K562 (cell line): ENCODE measurements around the gene CCDC88C. TPM values are rescaled to one million over a fixed set of nuclear protein-coding genes. Genes with fewer than 3 reads are reported as not detected.

Experiments
- ATAC-seq: fragments of 200-7000 bp; cut with Tn5 transposase; 3 replicates; pipeline ENCODE4 v1.9.1; 2020; ENCODE audit warnings: moderate library complexity
- BruUV-seq: library from RNA; stranded (reverse); fragments of 400-500 nt; replicated peaks from 2 replicates; lab custom pipeline; 2021; lab: Mats Ljungman, UMichigan
- CTCF ChIA-PET: fragments of 300-600 bp; formaldehyde crosslinking; extraction: SDS; loops from one replicate; lab custom pipeline; 2021; ENCODE audit warnings: low intra/inter-chr PET ratio; lab: Yijun Ruan, JAX
- POLR2A ChIA-PET: fragments of 300-600, 350-650 bp; sonication (Branson Sonifier 250); formaldehyde crosslinking; extraction: SDS; loops from one replicate; lab custom pipeline; 2021; ENCODE audit warnings: antibody characterized with exemption, inconsistent platforms; lab: Yijun Ruan, JAX
- DNase-seq, 4 experiments: peaks; one replicate each; pipeline versions ENCODE4 v3.0.0 to v3.0.0-alpha.2; 2011 to 2018; ENCODE audit warnings: low spot score in 3 of 4, mixed read lengths in 3 of 4; ENCODE audit errors: extremely low read depth in 1 of 4
- FAIRE-seq: peaks from 2 replicates; lab custom pipeline; 2011; peaks lifted over from hg19 to GRCh38; lab: Jason Lieb, UNC
- H2AFZ ChIP-seq: 2 replicates; pipeline ENCODE4 v1.6.0; 2011; ENCODE audit warnings: low read depth, low read length, control low read depth, inconsistent platforms
- H3K27ac ChIP-seq: fragments of 200-600 bp; 3 replicates; pipeline ENCODE4 v1.8.0; 2011; ENCODE audit warnings: low read depth, mild to moderate bottlenecking, control low read depth, inconsistent platforms, low read length, moderate library complexity, mixed read lengths; ENCODE audit errors: extremely low read depth
- H3K27me3 ChIP-seq, 2 experiments: fragments of 300-600 bp in 1 of 2; 2 replicates in 1 of 2; 3 replicates in 1 of 2; pipeline versions ENCODE4 v1.6.0 to v1.8.0; 2011; ENCODE audit warnings: inconsistent platforms in 2 of 2, low read length in 2 of 2, mild to moderate bottlenecking in 1 of 2, mixed read lengths in 1 of 2, moderate library complexity in 1 of 2; ENCODE audit not compliant: control insufficient read depth in 2 of 2, insufficient read depth in 2 of 2
- H3K36me3 ChIP-seq: fragments of 300-600 bp; 3 replicates; pipeline ENCODE4 v1.8.0; 2011; ENCODE audit warnings: mild to moderate bottlenecking, low read length, inconsistent platforms; ENCODE audit not compliant: control insufficient read depth, insufficient read depth
- H3K4me1 ChIP-seq, 2 experiments: fragments of 200-600 bp in 1 of 2; replicated peaks in 1 of 2; 2 replicates in 1 of 2; 3 replicates in 1 of 2; pipeline versions ENCODE4 v1.5.1 to v1.8.0; 2011; ENCODE audit warnings: inconsistent platforms in 2 of 2, low read length in 2 of 2, mild to moderate bottlenecking in 1 of 2, mixed read lengths in 1 of 2, moderate library complexity in 1 of 2; ENCODE audit not compliant: control insufficient read depth in 2 of 2, insufficient read depth in 2 of 2
- H3K4me2 ChIP-seq: 2 replicates; pipeline ENCODE4 v1.6.1; 2011; ENCODE audit warnings: low read length, control low read depth, inconsistent platforms, mixed read lengths; ENCODE audit not compliant: insufficient read depth
- H3K4me3 ChIP-seq: fragments of 200-600 bp; sonication (generic), shearing (Covaris generic); 2 replicates; pipeline ENCODE4 v1.5.1; 2016; ENCODE audit warnings: control low read depth, inconsistent platforms
- H3K79me2 ChIP-seq: fragments of 200-600 bp; 3 replicates; pipeline ENCODE4 v1.8.0; 2011; ENCODE audit warnings: low read length, inconsistent platforms; ENCODE audit not compliant: control insufficient read depth, insufficient read depth
- H3K9ac ChIP-seq, 2 experiments: 2 replicates each; pipeline versions ENCODE4 v1.6.0 to v1.6.1; 2011; ENCODE audit warnings: low read depth in 2 of 2, low read length in 2 of 2, control low read depth in 1 of 2, inconsistent platforms in 1 of 2, mild to moderate bottlenecking in 1 of 2, mixed read lengths in 1 of 2; ENCODE audit not compliant: insufficient read depth in 1 of 2
- H3K9me1 ChIP-seq: one replicate; pipeline ENCODE4 v1.6.0; 2011; ENCODE audit warnings: inconsistent platforms, mild to moderate bottlenecking, low read length, moderate library complexity; ENCODE audit not compliant: control insufficient read depth, insufficient read depth
- H3K9me3 ChIP-seq: replicated peaks from 2 replicates; pipeline ENCODE4 v1.5.1; 2011; ENCODE audit warnings: low read depth, low read length, inconsistent platforms; ENCODE audit not compliant: control insufficient read depth, insufficient read depth
- H4K20me1 ChIP-seq: replicated peaks from 2 replicates; pipeline ENCODE4 v1.6.1; 2011; ENCODE audit warnings: low read length, inconsistent platforms, mixed read lengths; ENCODE audit not compliant: control insufficient read depth, insufficient read depth
- CEBPB ChIP-seq: fragments of 450-650 bp; IDR thresholded peaks from 2 replicates; pipeline ENCODE4 v1.6.1; 2016; ENCODE audit warnings: missing genetic modification characterization, missing compliant biosample characterization
- FOS ChIP-seq: IDR thresholded peaks from 3 replicates; pipeline ENCODE4 v1.6.1; 2011; ENCODE audit not compliant: insufficient read length; ENCODE audit errors: extremely low read depth
- KDM1A ChIP-seq, 2 experiments: fragments of 450-650 bp; IDR thresholded peaks; 2 replicates each; pipeline ENCODE4 v1.6.1; 2016; ENCODE audit warnings: mild to moderate bottlenecking in 2 of 2
- MCM5 ChIP-seq: fragments of 450-650 bp; IDR thresholded peaks from 2 replicates; pipeline ENCODE4 v1.6.1; 2016; ENCODE audit warnings: low read depth
- NCOA4 ChIP-seq: fragments of 450-650 bp; IDR thresholded peaks from 2 replicates; pipeline ENCODE4 v1.6.1; 2018; ENCODE audit warnings: mild to moderate bottlenecking; ENCODE audit not compliant: partially characterized antibody
- PHB2 ChIP-seq: fragments of 450-650 bp; IDR thresholded peaks from 2 replicates; pipeline ENCODE4 v1.6.1; 2017; ENCODE audit warnings: low read depth
- PHF21A ChIP-seq: fragments of 450-650 bp; IDR thresholded peaks from 2 replicates; pipeline ENCODE4 v1.6.1; 2017; ENCODE audit warnings: low read depth, borderline replicate concordance
- SIRT6 ChIP-seq: IDR thresholded peaks from one replicate; pipeline ENCODE4 v1.6.1; 2012; ENCODE audit warnings: low read depth, mild to moderate bottlenecking, control low read depth, inconsistent platforms, low read length, moderate library complexity
- SNRNP70 ChIP-seq: fragments of 200-400 bp; formaldehyde crosslinking; optimal IDR thresholded peaks from 2 replicates; pipeline ENCODE3; 2017; ENCODE audit warnings: low read depth, low read length
- USF1 ChIP-seq: sonication (generic); formaldehyde crosslinking; IDR thresholded peaks from 2 replicates; pipeline ENCODE4 v1.9.0; 2022; ENCODE audit warnings: mild to moderate bottlenecking, missing genetic modification reagents
- ZNF277 ChIP-seq: fragments of 250-450 bp; sonication (Bioruptor Pico); IDR thresholded peaks from 2 replicates; pipeline ENCODE4 v1.8.0; 2022; ENCODE audit warnings: inconsistent platforms, mild to moderate bottlenecking, moderate library complexity, borderline replicate concordance
- WGBS: fragments of 100-300 bp; shearing (Covaris generic); methylation state at CpG from one replicate; pipeline ENCODE4 v1.1.6; 2016; ENCODE audit warnings: low coverage, mixed read lengths; ENCODE audit not compliant: insufficient coverage; ENCODE audit errors: missing lambda C conversion rate; 5-methylcytosine and 5-hydroxymethylcytosine counted together
- in situ Hi-C: fragments of 300-500 bp; cut with MboI; formaldehyde crosslinking; loops from 4 replicates; pipeline ENCODE4 v1.15.0; 2018; ENCODE audit warnings: inconsistent platforms, mixed read lengths
- intact Hi-C: fragments of 100-400 bp; cut with micrococcal nuclease; formaldehyde crosslinking; loops from 2 replicates; pipeline ENCODE4 v1.14.2; 2022
- polyA plus RNA-seq, 8 experiments: library from polyadenylated mRNA; depleted of rRNA in 4 of 8; stranded (reverse) in 5 of 8; unstranded in 3 of 8; fragments of >200 nt; fragmentation: Nextera tagmentation in 2 of 8; fragmentation: Illumina TruSeq in 1 of 8; extraction: Ambion mirVana in 2 of 8; extraction: Trizol in 1 of 8; gene quantifications; 2 replicates each; pipeline versions ENCODE4 v1.2.1 to v1.2.3, GENCODE V29; 2011 to 2014; ENCODE audit warnings: inconsistent platforms in 1 of 8, missing spikeins in 1 of 8
- total RNA-seq, 7 experiments: library from RNA; depleted of rRNA in 6 of 7; stranded (reverse); fragments of >200 nt in 6 of 7; fragmentation: Illumina TruSeq in 2 of 7; extraction: Trizol in 2 of 7; gene quantifications; 2 replicates each; pipeline versions ENCODE4 v1.2.1 to v1.2.3, GENCODE V29; 2011 to 2021; ENCODE audit warnings: low replicate concordance in 1 of 7

CCDC88C gene
- total and polyA plus RNA-seq, 9 of the 15 experiments (the other 6 are each of a cell fraction or from before 2014, with no cell fraction given): 0.62 to 22.5 (median 10.7) TPM

GRCh38 chr14:91284146-91284790 is 133.4 kb downstream of the CCDC88C start:
- ATAC-seq (no peak), FAIRE-seq (no peak), DNase-seq (no peak)
- Histone ChIP-seq H3K27me3 (no peaks in the 10 kb centered on the region), H3K9ac (no peak overlapping the region), H3K4me1 (no peaks in the 10 kb centered on the region), H3K4me2 (no peak overlapping the region), H3K27ac (no peak overlapping the region), H2AFZ (no peak overlapping the region), H3K4me3 (no peak overlapping the region), H3K9me1 (no peaks in the 10 kb centered on the region), H3K9me3 (no peaks in the 10 kb centered on the region), H3K36me3 (peaks cover 76% of the 10 kb centered on the region; the same call in 1 of the 3 replicates), H3K79me2 (no peaks in the 10 kb centered on the region), H4K20me1 (no peaks in the 10 kb centered on the region)
- BruUV-seq: no TSS peak
- ChIA-PET CTCF (interaction anchor here (0.6 to 3.3 kb wide), 2 partner anchors 107 to 711 kb away, joined by 3 to 29 read pairs; no protein-coding TSS in a partner anchor), POLR2A (no interaction called here)
- TF ChIP-seq PHF21A (peak; percentile 81; the same call in 1 of the 2 replicates), PHB2 (no peak), KDM1A (IDR thresholded peaks at IDR 0.05) (peak; percentile 30 to 56; a peak in 2 of 4 replicates)
- intact Hi-C loops: no loop called here
- WGBS: 92% methylated on average over 10 of the region's 13 CpGs
- in situ Hi-C loops: no loop called here

GRCh38 chr14:91283666-91284065 is 134.0 kb downstream of the CCDC88C start:
- Histone ChIP-seq H3K27ac (no peak overlapping the region), H3K4me2 (no peak overlapping the region), H3K36me3 (peaks cover 75% of the 10 kb centered on the region; the same call in 1 of the 3 replicates), H4K20me1 (no peaks in the 10 kb centered on the region), H3K27me3 (no peaks in the 10 kb centered on the region), H3K9ac (0 out of 4 replicates have a peak overlapping the region, but pooled peaks of 1 of the 2 experiments have one; percentile 45), H3K4me1 (no peaks in the 10 kb centered on the region), H3K79me2 (no peaks in the 10 kb centered on the region), H2AFZ (no peak overlapping the region), H3K4me3 (no peak overlapping the region), H3K9me1 (no peaks in the 10 kb centered on the region), H3K9me3 (no peaks in the 10 kb centered on the region)
- ChIA-PET CTCF (no interaction called here), POLR2A (no interaction called here)
- FAIRE-seq: no peak
- in situ Hi-C loops: no loop called here
- WGBS: 89% methylated on average over 4 of the region's 4 CpGs
- intact Hi-C loops: no loop called here
- no peak for TF ChIP-seq SNRNP70
- no peak for TF ChIP-seq NCOA4
- TF ChIP-seq MCM5: no peak
- TF ChIP-seq USF1 (CRISPR knock-in tag): no peak
- TF ChIP-seq SIRT6: no peak
- TF ChIP-seq FOS: no peak
- TF ChIP-seq CEBPB (tag): no peak
- TF ChIP-seq ZNF277 (CRISPR knock-in tag): no peak
- no TSS peak for BruUV-seq
- DNase-seq: no peak
- ATAC-seq: no peak
